ENCODE results near the gene WNT3A. TPM values are rescaled to one million over a fixed set of nuclear protein-coding genes. Genes with fewer than 3 reads are reported as not detected.

The WNT3A gene
- total and polyA plus RNA-seq, 4 donors, result 0.09 to 3.1 (median 1.9) TPM

GRCh38 chr1:228062085-228062791 lies 55.4 kb downstream of the WNT3A start:
- H3K9ac ChIP-seq (ENCODE audit: insufficient read depth in 1 of 2, low read length in 2 of 2), result no peak overlapping the region
- no peak for DNase-seq
- H3K4me3 ChIP-seq, result no peak overlapping the region
- no peak for ATAC-seq (ENCODE audit: insufficient read depth, low FRiP score)
- peaks cover 5 to 34% (median 28%) of the 10 kb centered on the region in 3 donors for H3K27me3 ChIP-seq (ENCODE audit: control insufficient read depth in 3 of 3, insufficient read depth in 3 of 3, low read length in 2 of 3)
- no peaks in the 10 kb centered on the region for H3K36me3 ChIP-seq (ENCODE audit: control insufficient read depth in 4 of 4, insufficient read depth in 4 of 4, low read length in 4 of 4)
- no peak overlapping the region for H3K27ac ChIP-seq (ENCODE audit: low read depth in 1 of 2, low read length in 1 of 2)
- H3K4me1 ChIP-seq (ENCODE audit: control insufficient read depth in 5 of 5, insufficient read depth in 5 of 5, low read length in 5 of 5), result peaks cover 0 to 9% (median 0%) of the 10 kb centered on the region in 5 donors
- H3K9me3 ChIP-seq (ENCODE audit: control insufficient read depth in 4 of 4, insufficient read depth in 3 of 4, low read length in 3 of 4), result peaks cover 0 to 6% (median 0%) of the 10 kb centered on the region in 4 donors
- TF ChIP-seq CTCF (IDR thresholded peaks at IDR 0.05; ENCODE audit: control extremely low read depth, extremely low read depth), result no peak
- 94 to 95% methylated on average over 9 of the region's 9 CpGs for WGBS, 2 donors

- Histone ChIP-seq H3K9ac (ENCODE audit: insufficient read depth in 1 of 2, low read length in 2 of 2) (no peak overlapping the region), H3K27me3 (ENCODE audit: control insufficient read depth in 3 of 3, insufficient read depth in 3 of 3, low read length in 2 of 3) (peaks cover 5 to 37% (median 34%) of the 10 kb centered on the region in 3 donors), H3K4me3 (no peak overlapping the region), H3K36me3 (ENCODE audit: control insufficient read depth in 4 of 4, insufficient read depth in 4 of 4, low read length in 4 of 4) (no peaks in the 10 kb centered on the region), H3K4me1 (ENCODE audit: control insufficient read depth in 5 of 5, insufficient read depth in 5 of 5, low read length in 5 of 5) (peaks cover 0 to 9% (median 0%) of the 10 kb centered on the region in 5 donors), H3K9me3 (ENCODE audit: control insufficient read depth in 4 of 4, insufficient read depth in 3 of 4, low read length in 3 of 4) (peaks cover 0 to 4% (median 0%) of the 10 kb centered on the region in 4 donors), H3K27ac (ENCODE audit: low read depth in 1 of 2, low read length in 1 of 2) (no peak overlapping the region)
- TF ChIP-seq CTCF (IDR thresholded peaks at IDR 0.05; ENCODE audit: control extremely low read depth, extremely low read depth), result no peak
- 57 to 60% methylated on average over 4 of the region's 4 CpGs for WGBS, 2 donors
- no peak for DNase-seq
- ATAC-seq (ENCODE audit: insufficient read depth, low FRiP score), result no peak
Observed at GRCh38 chr1:228062812-228063211, 56.0 kb downstream of the WNT3A start.

GRCh38 chr1:228063251-228064191 lies 56.7 kb downstream of the WNT3A start:
- ATAC-seq (ENCODE audit: insufficient read depth, low FRiP score) (no peak), DNase-seq (no peak)
- Histone ChIP-seq H3K4me1 (ENCODE audit: control insufficient read depth in 5 of 5, insufficient read depth in 5 of 5, low read length in 5 of 5) (peaks cover 0 to 9% (median 0%) of the 10 kb centered on the region in 5 donors), H3K9ac (ENCODE audit: insufficient read depth in 1 of 2, low read length in 2 of 2) (no peak overlapping the region), H3K27me3 (ENCODE audit: control insufficient read depth in 3 of 3, insufficient read depth in 3 of 3, low read length in 2 of 3) (peaks cover 5 to 36% (median 34%) of the 10 kb centered on the region in 3 donors), H3K9me3 (ENCODE audit: control insufficient read depth in 4 of 4, insufficient read depth in 3 of 4, low read length in 3 of 4) (peaks cover 0 to 4% (median 0%) of the 10 kb centered on the region in 4 donors), H3K27ac (ENCODE audit: low read depth in 1 of 2, low read length in 1 of 2) (no peak overlapping the region), H3K4me3 (no peak overlapping the region), H3K36me3 (ENCODE audit: control insufficient read depth in 4 of 4, insufficient read depth in 4 of 4, low read length in 4 of 4) (no peaks in the 10 kb centered on the region)
- TF ChIP-seq CTCF (IDR thresholded peaks at IDR 0.05; ENCODE audit: control extremely low read depth, extremely low read depth), result no peak
- WGBS, 2 donors, result 86% methylated on average over 15 of the region's 15 CpGs

Measured in lung (tissue), 12 donors.